ENCODE results near the gene PRR7. TPM values are rescaled to one million over a fixed set of nuclear protein-coding genes. Genes with fewer than 3 reads are reported as not detected.
A peak's percentile ranks its signal among the peaks of the same experiment; 100 is the strongest.

Gene PRR7
- total and polyA plus RNA-seq, 8 donors, result 0.61 to 3.7 (median 1.1) TPM; not detected in 4

GRCh38 chr5:177473443-177474001 is 26.9 kb downstream of the PRR7 start, which contains the start of gene DBN1:
Gene DBN1, minus strand, starts transcription at chr5:177473634. Its CDS starts 113 bp downstream, at chr5:177473521.
- DNase-seq, result peak; percentile 49 to 91
- Histone ChIP-seq H3K4me1 (peaks cover 20 to 89% (median 66%) of the 10 kb centered on the region in 4 donors), H3K27me3 (peaks cover 0 to 22% (median 3%) of the 10 kb centered on the region in 3 donors), H3K36me3 (peaks cover 0 to 3% (median 1%) of the 10 kb centered on the region in 4 donors), H3K27ac (peak within 1 kb of the TSS; percentile 65 to 90 (median 82)), H3K9me3 (no peaks in the 10 kb centered on the region), H3K4me3 (peak within 1 kb of the TSS; percentile 76 to 87 (median 82))
- TF ChIP-seq POLR2A (IDR thresholded peaks at IDR 0.05) (no peak), EP300 (IDR thresholded peaks at IDR 0.05) (no peak), CTCF (IDR thresholded peaks at IDR 0.05) (no peak), POLR2AphosphoS5 (IDR thresholded peaks at IDR 0.05) (no peak)
- 1 to 5% (median 3%) methylated on average over 8 to 68 of the region's 69 CpGs for WGBS, 5 donors
- intact Hi-C loops (cut with DNase I; ENCODE audit: low total_unique reads), result no loop called here

GRCh38 chr5:177474002-177474476 is 27.4 kb downstream of the PRR7 start:
- Histone ChIP-seq H3K9me3 (no peaks in the 10 kb centered on the region), H3K27ac (peak overlapping the region in 4 of 5 donors; percentile 79 to 90 (median 85)), H3K27me3 (peaks cover 0 to 22% (median 3%) of the 10 kb centered on the region in 3 donors), H3K4me3 (peak overlapping the region; percentile 76 to 87 (median 82)), H3K36me3 (no peaks in the 10 kb centered on the region), H3K4me1 (peaks cover 25 to 90% (median 69%) of the 10 kb centered on the region in 4 donors)
- no peak for DNase-seq
- 49 to 61% (median 55%) methylated on average over 7 of the region's 7 CpGs for WGBS, 5 donors
- TF ChIP-seq EP300 (IDR thresholded peaks at IDR 0.05) (no peak), CTCF (IDR thresholded peaks at IDR 0.05) (no peak), POLR2A (IDR thresholded peaks at IDR 0.05) (no peak), POLR2AphosphoS5 (IDR thresholded peaks at IDR 0.05) (no peak)
- intact Hi-C loops (cut with DNase I; ENCODE audit: low total_unique reads), result no loop called here

GRCh38 chr5:177474846-177475562 is 28.4 kb downstream of the PRR7 start:
- Histone ChIP-seq H3K27me3 (peaks cover 0 to 22% (median 3%) of the 10 kb centered on the region in 3 donors), H3K4me3 (no peak overlapping the region), H3K36me3 (no peaks in the 10 kb centered on the region), H3K4me1 (peaks cover 35 to 90% (median 69%) of the 10 kb centered on the region in 4 donors), H3K27ac (peak overlapping the region in 4 of 5 donors; percentile 79 to 90 (median 85)), H3K9me3 (no peaks in the 10 kb centered on the region)
- TF ChIP-seq CTCF (IDR thresholded peaks at IDR 0.05) (no peak), POLR2AphosphoS5 (IDR thresholded peaks at IDR 0.05) (no peak), EP300 (IDR thresholded peaks at IDR 0.05) (no peak), POLR2A (IDR thresholded peaks at IDR 0.05) (no peak)
- 43 to 57% (median 50%) methylated on average over 4 of the region's 4 CpGs for WGBS, 5 donors
- no peak for DNase-seq
- intact Hi-C loops (cut with DNase I; ENCODE audit: low total_unique reads), result no loop called here

- Histone ChIP-seq H3K27me3 (peaks cover 0 to 22% (median 3%) of the 10 kb centered on the region in 3 donors), H3K9me3 (no peaks in the 10 kb centered on the region), H3K36me3 (no peaks in the 10 kb centered on the region), H3K27ac (peak overlapping the region in 3 of 5 donors; percentile 78 to 83 (median 83)), H3K4me3 (no peak overlapping the region), H3K4me1 (peaks cover 35 to 88% (median 64%) of the 10 kb centered on the region in 4 donors)
- no peak for TF ChIP-seq POLR2AphosphoS5 (IDR thresholded peaks at IDR 0.05)
- TF ChIP-seq CTCF (IDR thresholded peaks at IDR 0.05), result no peak
- DNase-seq, result no peak
- WGBS, 5 donors, result 58 to 75% (median 69%) methylated on average over 11 of the region's 11 CpGs
- intact Hi-C loops (cut with DNase I; ENCODE audit: low total_unique reads), result no loop called here
Measured at GRCh38 chr5:177475563-177476427, 29.2 kb downstream of the PRR7 start.
